NCI-H446 treated with DMSO at 0.1 percent for 48 hours (cell line): Measurements from ENCODE around the gene DNAJC5.

Experiments used
- DNase-seq: peaks from one replicate; lab custom pipeline; 2025; lab: John Stamatoyannopoulos, UW

Gene DNAJC5

DNA sequence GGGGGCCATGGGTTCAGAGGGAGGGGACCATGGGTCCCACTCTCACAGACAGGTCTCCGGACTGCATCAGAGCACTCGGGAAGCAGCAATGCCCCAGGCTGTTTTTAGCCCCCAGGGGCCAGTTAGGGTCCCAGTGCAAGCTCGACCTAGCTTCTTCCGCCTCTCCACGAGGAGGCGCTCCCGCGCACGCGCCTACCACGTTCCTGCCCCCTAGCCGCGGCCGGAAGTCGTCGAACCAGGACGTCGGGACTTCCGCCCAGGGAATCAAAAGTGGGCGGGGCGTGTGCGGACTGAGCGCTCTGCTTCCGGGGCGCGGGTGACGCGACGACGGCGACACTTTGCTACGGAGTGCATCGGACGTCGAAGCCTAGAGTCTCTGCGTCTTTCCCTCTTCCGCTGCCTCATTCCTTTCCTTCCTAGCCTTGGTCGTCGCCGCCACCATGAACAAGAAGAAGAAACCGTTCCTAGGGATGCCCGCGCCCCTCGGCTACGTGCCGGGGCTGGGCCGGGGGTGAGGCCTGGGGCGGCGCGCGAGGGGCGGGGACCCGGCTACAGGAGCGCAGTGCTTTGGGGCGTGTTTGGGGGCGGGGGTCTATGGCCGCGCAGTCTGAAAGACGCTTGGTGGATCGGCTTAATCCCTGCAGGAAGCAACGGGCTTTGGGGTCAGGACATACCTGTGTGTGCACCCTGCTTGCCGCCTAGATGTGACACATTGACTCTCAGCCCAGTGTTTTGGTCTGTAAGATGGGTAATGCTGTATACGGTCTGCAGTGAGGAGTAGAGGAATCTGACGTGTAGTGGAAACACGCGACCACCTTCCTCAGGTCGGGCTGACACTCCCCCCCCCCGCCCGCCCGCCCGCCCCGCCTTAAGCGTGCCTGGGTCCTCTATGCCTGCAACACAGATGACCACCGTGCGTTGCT lies 86.1 kb downstream of the DNAJC5 start, which contains the start of gene PRPF6:
TSS of gene PRPF6 (plus strand) at position 327 of the 923 bp plus-strand sequence. CDS start at position 441, 114 bp downstream.
- DNase-seq: peak; percentile 95

DNA sequence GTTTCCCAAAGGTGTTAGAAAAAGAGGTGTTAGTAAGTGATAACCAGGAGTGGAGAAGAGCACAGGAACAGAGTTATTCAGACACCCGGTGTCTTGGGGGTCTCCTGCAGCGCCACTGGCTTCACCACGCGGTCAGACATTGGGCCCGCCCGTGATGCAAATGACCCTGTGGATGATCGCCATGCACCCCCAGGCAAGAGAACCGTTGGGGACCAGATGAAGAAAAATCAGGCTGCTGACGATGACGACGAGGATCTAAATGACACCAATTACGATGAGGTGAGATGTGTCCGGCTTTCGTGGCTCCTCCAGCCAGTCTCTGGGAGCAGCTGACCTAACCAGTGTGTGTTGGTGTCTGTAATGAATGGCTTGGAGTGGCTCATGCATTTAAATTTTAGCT lies 88.0 kb downstream of the DNAJC5 start:
- no peak for DNase-seq
